Measurements from ENCODE around the gene SGMS1.

SGMS1 gene

GRCh38 chr10:50293513-50294313 is 330.0 kb downstream of the SGMS1 start:
- H3K4me3 ChIP-seq (ENCODE audit: low read depth, low read length): no peak overlapping the region
- no peak for TF ChIP-seq CTCF (IDR thresholded peaks at IDR 0.05; ENCODE audit: low read depth, low read length, missing control alignments)
- DNase-seq (ENCODE audit: low read depth): no peak

DNA sequence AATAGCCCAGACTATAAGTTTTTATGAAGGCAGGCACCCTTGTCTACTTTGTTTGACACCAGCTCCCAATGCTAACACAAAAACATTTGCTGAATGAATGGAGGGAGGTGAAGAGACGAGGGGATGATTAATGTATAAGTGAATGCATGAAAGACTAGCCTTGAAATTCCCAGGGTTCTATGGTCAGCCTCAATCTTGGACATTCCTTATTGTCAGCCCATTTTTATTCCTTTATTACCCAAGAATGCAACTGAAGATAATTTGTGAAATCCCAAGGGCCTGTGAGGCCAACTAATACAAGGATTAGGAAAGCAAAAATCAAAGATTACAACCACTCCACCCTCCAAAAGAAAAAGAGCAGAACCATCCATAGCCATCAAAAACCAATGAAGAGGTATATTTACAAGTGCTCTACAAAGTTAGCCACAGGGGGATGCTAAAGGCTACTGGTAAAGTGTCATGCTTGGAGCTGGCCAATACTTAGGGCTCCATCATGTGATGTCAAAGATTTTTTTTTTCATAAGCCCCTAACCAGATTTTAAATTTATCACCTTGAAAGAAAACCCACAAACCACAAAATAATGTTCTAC is 332.4 kb downstream of the SGMS1 start:
- TF ChIP-seq CTCF (IDR thresholded peaks at IDR 0.05; ENCODE audit: low read depth, low read length, missing control alignments): peak; percentile 61
- H3K4me3 ChIP-seq (ENCODE audit: low read depth, low read length): no peak overlapping the region
- DNase-seq (ENCODE audit: low read depth): no peak

GRCh38 chr10:50289196-50289595 is 334.6 kb downstream of the SGMS1 start:
- TF ChIP-seq CTCF (IDR thresholded peaks at IDR 0.05; ENCODE audit: low read depth, low read length, missing control alignments): no peak
- DNase-seq (ENCODE audit: low read depth): no peak
- H3K4me3 ChIP-seq (ENCODE audit: low read depth, low read length): no peak overlapping the region

GRCh38 chr10:50286996-50287803 is 336.6 kb downstream of the SGMS1 start:
- TF ChIP-seq CTCF (IDR thresholded peaks at IDR 0.05; ENCODE audit: low read depth, low read length, missing control alignments): no peak
- no peak overlapping the region for H3K4me3 ChIP-seq (ENCODE audit: low read depth, low read length)
- DNase-seq (ENCODE audit: low read depth): no peak

GRCh38 chr10:50286517-50286916 is 337.2 kb downstream of the SGMS1 start:
- TF ChIP-seq CTCF (IDR thresholded peaks at IDR 0.05; ENCODE audit: low read depth, low read length, missing control alignments): no peak
- no peak for DNase-seq (ENCODE audit: low read depth)
- H3K4me3 ChIP-seq (ENCODE audit: low read depth, low read length): no peak overlapping the region

GRCh38 chr10:50281967-50282522 is 341.7 kb downstream of the SGMS1 start:
- H3K4me3 ChIP-seq (ENCODE audit: low read depth, low read length): no peak overlapping the region
- DNase-seq (ENCODE audit: low read depth): no peak
- TF ChIP-seq CTCF (IDR thresholded peaks at IDR 0.05; ENCODE audit: low read depth, low read length, missing control alignments): no peak
